Measurements from ENCODE around the gene SLC66A2.

DNA sequence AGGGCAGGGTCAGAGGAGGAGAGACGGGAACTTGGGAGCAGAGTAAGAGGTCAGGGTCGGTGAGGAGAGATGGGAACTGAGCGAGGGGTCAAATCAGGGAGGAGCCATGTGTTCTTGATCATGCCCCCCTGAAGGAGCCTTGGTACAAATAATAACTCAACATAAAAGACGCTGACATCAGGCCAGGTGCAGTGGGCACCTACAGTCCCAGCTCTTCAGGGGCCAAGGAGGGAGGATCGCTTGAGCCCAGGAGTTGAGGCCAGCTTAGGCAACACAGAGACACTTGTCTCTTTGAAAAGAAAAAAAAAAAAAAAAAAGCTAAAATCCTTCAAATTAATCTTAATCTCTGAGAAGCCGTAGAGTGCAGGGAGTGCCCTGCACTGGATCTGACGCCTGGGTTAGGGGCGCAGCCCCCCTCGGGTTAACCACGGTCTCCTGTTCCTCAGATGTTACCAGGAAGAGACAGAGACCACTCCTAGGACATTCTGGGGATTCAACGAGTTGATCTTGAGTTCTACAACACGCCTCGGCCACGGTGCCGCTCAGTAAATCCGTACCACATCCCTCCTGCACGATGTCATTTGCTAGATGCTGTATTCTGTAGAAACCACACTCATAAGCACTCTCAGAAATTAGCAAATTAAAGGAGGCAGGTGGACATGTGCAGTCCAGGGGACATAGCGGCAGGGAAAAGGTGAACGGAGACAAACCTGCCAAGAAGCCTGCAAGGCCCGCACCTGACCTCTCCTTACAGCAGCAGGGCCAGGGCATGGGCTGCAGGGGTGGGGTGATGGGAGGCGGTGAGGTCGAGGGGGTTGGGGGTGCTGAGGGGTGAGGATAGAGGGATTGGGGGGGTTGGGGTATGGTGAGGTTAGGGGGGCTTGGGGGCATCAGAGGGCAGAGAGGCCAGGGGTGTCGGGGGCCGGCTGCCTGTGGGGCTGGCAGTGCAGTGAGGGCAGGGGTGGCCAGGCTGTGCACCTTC is 29.2 kb downstream of the SLC66A2 start:
- TF ChIP-seq POLR2A (IDR thresholded peaks at IDR 0.05) (no peak), CTCF (IDR thresholded peaks at IDR 0.05) (no peak), EP300 (IDR thresholded peaks at IDR 0.05) (no peak)
